Mesendoderm (in vitro differentiated cells): ENCODE results near the gene TMEM207. TPM values are rescaled to one million over a fixed set of nuclear protein-coding genes. Genes with fewer than 3 reads are reported as not detected.
A peak's percentile ranks its signal among the peaks of the same experiment; 100 is the strongest.

Experiments used
- DNase-seq: peaks from one replicate; pipeline ENCODE4 v3.0.0; 2013
- H2AK5ac ChIP-seq: 2 replicates; pipeline ENCODE4 v1.6.1; 2013; ENCODE audit warnings: low read length, inconsistent platforms
- H2BK120ac ChIP-seq: 2 replicates; pipeline ENCODE4 v1.6.1; 2013; ENCODE audit warnings: low read depth, mild to moderate bottlenecking, low read length, moderate library complexity, mixed read lengths
- H2BK15ac ChIP-seq: replicated peaks from 2 replicates; pipeline ENCODE4 v1.6.1; 2013; ENCODE audit warnings: low read depth, mild to moderate bottlenecking, moderate library complexity
- H2BK5ac ChIP-seq: 2 replicates; pipeline ENCODE4 v1.6.1; 2013; ENCODE audit warnings: low read length, inconsistent platforms
- H3K18ac ChIP-seq: 2 replicates; pipeline ENCODE4 v1.6.1; 2013; ENCODE audit warnings: mild to moderate bottlenecking, low read length, mixed read lengths
- H3K23ac ChIP-seq: one replicate; pipeline ENCODE4 v1.6.1; 2013; ENCODE audit warnings: low read length
- H3K27ac ChIP-seq: 2 replicates; pipeline ENCODE4 v1.5.1; 2013; ENCODE audit warnings: low read depth, mild to moderate bottlenecking, inconsistent platforms, low read length, moderate library complexity
- H3K27me3 ChIP-seq: 2 replicates; pipeline ENCODE4 v1.6.1; 2013; ENCODE audit warnings: low read length, control low read depth, mild to moderate bottlenecking, inconsistent platforms; ENCODE audit not compliant: insufficient read depth, poor library complexity
- H3K36me3 ChIP-seq: 2 replicates; pipeline ENCODE4 v1.6.1; 2013; ENCODE audit warnings: low read length, inconsistent platforms; ENCODE audit not compliant: control insufficient read depth, insufficient read depth
- H3K4ac ChIP-seq: one replicate; pipeline ENCODE4 v1.6.1; 2013; ENCODE audit warnings: low read depth, mild to moderate bottlenecking, low read length, moderate library complexity
- H3K4me1 ChIP-seq: 2 replicates; pipeline ENCODE4 v1.6.1; 2013; ENCODE audit warnings: low read depth, low read length, inconsistent platforms; ENCODE audit not compliant: control insufficient read depth
- H3K4me2 ChIP-seq: 2 replicates; pipeline ENCODE4 v1.6.1; 2013; ENCODE audit warnings: low read length
- H3K4me3 ChIP-seq: 2 replicates; pipeline ENCODE4 v1.5.1; 2013; ENCODE audit warnings: mild to moderate bottlenecking, low read length
- H3K56ac ChIP-seq: one replicate; pipeline ENCODE4 v1.6.1; 2013; ENCODE audit warnings: low read length
- H3K79me1 ChIP-seq: 2 replicates; pipeline ENCODE4 v1.6.1; 2013; ENCODE audit warnings: low read length, inconsistent platforms
- H3K79me2 ChIP-seq: 2 replicates; pipeline ENCODE4 v1.6.1; 2013; ENCODE audit warnings: mild to moderate bottlenecking, low read length; ENCODE audit not compliant: control insufficient read depth, insufficient read depth
- H3K9ac ChIP-seq: 2 replicates; pipeline ENCODE4 v1.6.1; 2013; ENCODE audit warnings: low read length, inconsistent platforms
- H4K5ac ChIP-seq: one replicate; pipeline ENCODE4 v1.6.1; 2013; ENCODE audit warnings: low read length
- H4K8ac ChIP-seq: one replicate; pipeline ENCODE4 v1.6.1; 2013; ENCODE audit warnings: low read depth, mild to moderate bottlenecking, control low read depth, low read length, moderate library complexity
- WGBS: extraction: QIAGEN DNeasy Blood & Tissue Kit; methylation state at CpG from one replicate; pipeline ENCODE4 v1.1.7; 2013; ENCODE audit warnings: low lambda C conversion rate, missing lambda C conversion rate; ENCODE audit not compliant: insufficient coverage; ENCODE audit errors: extremely low coverage; 5-methylcytosine and 5-hydroxymethylcytosine counted together
- polyA plus RNA-seq, 2 experiments: library from polyadenylated mRNA; stranded (reverse); fragments of 200-250 nt; gene quantifications; one replicate each; pipeline ENCODE4 v1.2.3, GENCODE V29; 2013

Gene TMEM207
- not detected for polyA plus RNA-seq (2013, experiment 1 of 2)
- polyA plus RNA-seq (2013, experiment 2 of 2) = not detected

GRCh38 chr3:190449801-190450200, at the start of gene TMEM207:
TSS of gene TMEM207 (minus strand) at chr3:190449901. CDS start at chr3:190449809, 92 bp downstream.
- no peak within 1 kb of the TSS for H4K8ac ChIP-seq
- H3K79me2 ChIP-seq = no peaks in the 10 kb centered on the region
- H3K56ac ChIP-seq = no peak within 1 kb of the TSS
- H3K4me1 ChIP-seq = peaks cover 3% of the 10 kb centered on the region
- DNase-seq = no peak
- H3K27ac ChIP-seq = no peak within 1 kb of the TSS
- no CpG with 5 or more reads among the region's 1 CpG for WGBS
- no peak within 1 kb of the TSS for H2BK5ac ChIP-seq
- no peak within 1 kb of the TSS for H3K9ac ChIP-seq
- H4K5ac ChIP-seq = no peak within 1 kb of the TSS
- no peak within 1 kb of the TSS for H3K4me3 ChIP-seq
- no peak within 1 kb of the TSS for H3K4me2 ChIP-seq
- no peak within 1 kb of the TSS for H2BK120ac ChIP-seq
- no peak within 1 kb of the TSS for H2AK5ac ChIP-seq
- H3K27me3 ChIP-seq = no peaks in the 10 kb centered on the region
- no peak within 1 kb of the TSS for H2BK15ac ChIP-seq
- H3K79me1 ChIP-seq = no peaks in the 10 kb centered on the region
- no peaks in the 10 kb centered on the region for H3K36me3 ChIP-seq
- no peak within 1 kb of the TSS for H3K23ac ChIP-seq
- no peak within 1 kb of the TSS for H3K18ac ChIP-seq
- H3K4ac ChIP-seq = no peak within 1 kb of the TSS

GRCh38 chr3:190499122-190499521, 49.4 kb upstream of the TMEM207 start:
- Histone ChIP-seq H3K18ac (no peak overlapping the region), H3K4ac (no peak overlapping the region), H4K5ac (no peak overlapping the region), H3K36me3 (no peaks in the 10 kb centered on the region), H2BK15ac (no peak overlapping the region), H3K4me2 (no peak overlapping the region), H2BK120ac (no peak overlapping the region), H3K23ac (no peak overlapping the region), H3K56ac (no peak overlapping the region), H3K79me2 (no peaks in the 10 kb centered on the region), H3K4me1 (no peaks in the 10 kb centered on the region), H3K79me1 (no peaks in the 10 kb centered on the region), H4K8ac (no peak overlapping the region), H3K9ac (no peak overlapping the region), H3K4me3 (no peak overlapping the region), H3K27me3 (no peaks in the 10 kb centered on the region), H3K27ac (no peak overlapping the region), H2AK5ac (no peak overlapping the region), H2BK5ac (no peak overlapping the region)
- no CpG with 5 or more reads among the region's 2 CpGs for WGBS
- DNase-seq = no peak

GRCh38 chr3:190498293-190498692, 48.6 kb upstream of the TMEM207 start:
- no peak overlapping the region for H3K23ac ChIP-seq
- no peak overlapping the region for H3K9ac ChIP-seq
- H3K56ac ChIP-seq = no peak overlapping the region
- H3K4me2 ChIP-seq = no peak overlapping the region
- DNase-seq = no peak
- H2BK120ac ChIP-seq = no peak overlapping the region
- H3K79me2 ChIP-seq = no peaks in the 10 kb centered on the region
- no peak overlapping the region for H2BK5ac ChIP-seq
- no peak overlapping the region for H2AK5ac ChIP-seq
- no CpG with 5 or more reads among the region's 2 CpGs for WGBS
- H3K4ac ChIP-seq = no peak overlapping the region
- no peaks in the 10 kb centered on the region for H3K79me1 ChIP-seq
- H3K36me3 ChIP-seq = no peaks in the 10 kb centered on the region
- no peaks in the 10 kb centered on the region for H3K27me3 ChIP-seq
- no peak overlapping the region for H3K18ac ChIP-seq
- no peak overlapping the region for H4K8ac ChIP-seq
- no peak overlapping the region for H4K5ac ChIP-seq
- H3K27ac ChIP-seq = no peak overlapping the region
- H2BK15ac ChIP-seq = no peak overlapping the region
- H3K4me1 ChIP-seq = no peaks in the 10 kb centered on the region
- no peak overlapping the region for H3K4me3 ChIP-seq

- Histone ChIP-seq H3K4me1 (no peaks in the 10 kb centered on the region), H3K9ac (no peak overlapping the region), H3K79me1 (no peaks in the 10 kb centered on the region), H3K27me3 (no peaks in the 10 kb centered on the region), H3K4me2 (no peak overlapping the region), H3K23ac (no peak overlapping the region), H2AK5ac (no peak overlapping the region), H3K4me3 (no peak overlapping the region), H2BK5ac (no peak overlapping the region), H3K36me3 (no peaks in the 10 kb centered on the region), H3K4ac (no peak overlapping the region), H3K18ac (no peak overlapping the region), H4K8ac (no peak overlapping the region), H3K56ac (no peak overlapping the region), H3K27ac (no peak overlapping the region), H2BK15ac (no peak overlapping the region), H2BK120ac (no peak overlapping the region), H3K79me2 (no peaks in the 10 kb centered on the region), H4K5ac (no peak overlapping the region)
- DNase-seq = peak; percentile 37
- WGBS = no CpG with 5 or more reads among the region's 3 CpGs
These were observed 48.1 kb upstream of the TMEM207 start for GRCh38 chr3:190497811-190498210.

- Histone ChIP-seq H3K4ac (no peak overlapping the region), H3K23ac (no peak overlapping the region), H3K27ac (no peak overlapping the region), H3K36me3 (no peaks in the 10 kb centered on the region), H3K27me3 (no peaks in the 10 kb centered on the region), H3K79me2 (no peaks in the 10 kb centered on the region), H2BK5ac (no peak overlapping the region), H3K56ac (no peak overlapping the region), H4K8ac (no peak overlapping the region), H2AK5ac (no peak overlapping the region), H2BK15ac (no peak overlapping the region), H3K9ac (no peak overlapping the region), H3K4me2 (no peak overlapping the region), H3K4me3 (no peak overlapping the region), H4K5ac (no peak overlapping the region), H3K79me1 (no peaks in the 10 kb centered on the region), H3K18ac (no peak overlapping the region), H2BK120ac (no peak overlapping the region), H3K4me1 (no peaks in the 10 kb centered on the region)
- no peak for DNase-seq
- WGBS = no CpG with 5 or more reads among the region's 1 CpG
These were observed 47.2 kb upstream of the TMEM207 start for GRCh38 chr3:190496859-190497258.

GRCh38 chr3:190495796-190496195, 46.1 kb upstream of the TMEM207 start:
- Histone ChIP-seq H3K4me1 (no peaks in the 10 kb centered on the region), H2BK120ac (no peak overlapping the region), H2BK5ac (no peak overlapping the region), H3K79me2 (no peaks in the 10 kb centered on the region), H3K23ac (no peak overlapping the region), H4K5ac (no peak overlapping the region), H3K27me3 (no peaks in the 10 kb centered on the region), H3K4me3 (no peak overlapping the region), H3K27ac (no peak overlapping the region), H3K9ac (no peak overlapping the region), H2BK15ac (no peak overlapping the region), H3K18ac (no peak overlapping the region), H3K4me2 (no peak overlapping the region), H4K8ac (no peak overlapping the region), H2AK5ac (no peak overlapping the region), H3K56ac (no peak overlapping the region), H3K4ac (no peak overlapping the region), H3K36me3 (no peaks in the 10 kb centered on the region), H3K79me1 (no peaks in the 10 kb centered on the region)
- no CpG with 5 or more reads among the region's 5 CpGs for WGBS
- DNase-seq = no peak
